HepG2 (cell line): Measurements from ENCODE around the gene ISCU. TPM values are rescaled to one million over a fixed set of nuclear protein-coding genes. Genes with fewer than 3 reads are reported as not detected.
A peak's percentile ranks its signal among the peaks of the same experiment; 100 is the strongest.

ENCODE experiments used
- ARHGAP35 ChIP-seq: sonication (generic); formaldehyde crosslinking; IDR thresholded peaks from 2 replicates; pipeline ENCODE4 v1.9.0; 2022; ENCODE audit warnings: mild to moderate bottlenecking, inconsistent platforms, moderate library complexity, missing genetic modification reagents, borderline replicate concordance
- ELF3 ChIP-seq: IDR thresholded peaks from 2 replicates; pipeline ENCODE4 v1.6.1; 2016; ENCODE audit warnings: missing genetic modification reagents, missing compliant biosample characterization
- FOXC1 ChIP-seq: sonication (generic); formaldehyde crosslinking; IDR thresholded peaks from 2 replicates; pipeline ENCODE4 v1.8.0; 2022; ENCODE audit warnings: mild to moderate bottlenecking, missing genetic modification reagents, borderline replicate concordance
- HOXA5 ChIP-seq: sonication (generic); formaldehyde crosslinking; IDR thresholded peaks from 2 replicates; pipeline ENCODE4 v1.4.0; 2020; ENCODE audit warnings: missing genetic modification reagents
- KMT2B ChIP-seq: IDR thresholded peaks from 2 replicates; pipeline ENCODE4 v1.6.1; 2016; ENCODE audit warnings: missing genetic modification reagents, missing compliant biosample characterization
- RBFOX2 ChIP-seq: fragments of 200-400 bp; formaldehyde crosslinking; IDR thresholded peaks from 2 replicates; pipeline ENCODE4 v1.6.1; 2017; ENCODE audit warnings: low read depth, mild to moderate bottlenecking, low read length
- REPIN1 ChIP-seq: sonication (generic); formaldehyde crosslinking; IDR thresholded peaks from 2 replicates; pipeline ENCODE4 v1.8.0; 2022; ENCODE audit warnings: missing genetic modification reagents, low read depth, mild to moderate bottlenecking, borderline replicate concordance
- SIN3B ChIP-seq: fragments of 150-350 bp; IDR thresholded peaks from 2 replicates; pipeline ENCODE4 v1.6.1; 2014; ENCODE audit warnings: low read length
- SOX5 ChIP-seq: IDR thresholded peaks from 2 replicates; pipeline ENCODE4 v1.6.1; 2016; ENCODE audit warnings: borderline replicate concordance
- SRSF1 ChIP-seq: fragments of 200-400 bp; formaldehyde crosslinking; optimal IDR thresholded peaks from 2 replicates; pipeline ENCODE3; 2017; ENCODE audit warnings: mild to moderate bottlenecking, low read depth, low read length, moderate library complexity
- TP53 ChIP-seq: sonication (generic); formaldehyde crosslinking; conservative IDR thresholded peaks from 2 replicates; pipeline ENCODE4 v1.4.0; 2020; ENCODE audit warnings: missing genetic modification reagents
- ZFX ChIP-seq: sonication (generic); formaldehyde crosslinking; IDR thresholded peaks from 2 replicates; pipeline ENCODE4 v1.4.0; 2020; ENCODE audit warnings: mild to moderate bottlenecking, low read depth, missing genetic modification reagents, moderate library complexity
- ZNF34 ChIP-seq: sonication (generic); formaldehyde crosslinking; IDR thresholded peaks from 2 replicates; pipeline ENCODE4 v1.4.0; 2020; ENCODE audit warnings: mild to moderate bottlenecking, missing genetic modification reagents, borderline replicate concordance
- ZNF543 ChIP-seq: sonication (generic); formaldehyde crosslinking; IDR thresholded peaks from 2 replicates; pipeline ENCODE4 v1.4.0; 2020; ENCODE audit warnings: mild to moderate bottlenecking, missing genetic modification reagents
- polyA plus RNA-seq, 8 experiments: library from polyadenylated mRNA; depleted of rRNA in 3 of 8; stranded (reverse) in 7 of 8; unstranded in 1 of 8; fragments of >200 nt; fragmentation: Illumina TruSeq in 4 of 8; extraction: Trizol in 4 of 8; gene quantifications; 2 replicates each; pipeline versions ENCODE4 v1.2.1 to v1.2.3, GENCODE V29; 2011 to 2016; ENCODE audit warnings: low read depth in 4 of 8, missing spikeins in 1 of 8, mixed read lengths in 1 of 8; ENCODE audit not compliant: insufficient read depth in 1 of 8
- total RNA-seq, 5 experiments: library from RNA; depleted of rRNA; stranded (reverse); fragments of >200 nt; fragmentation: Illumina TruSeq; extraction: Trizol; gene quantifications; 2 replicates each; pipeline ENCODE4 v1.2.3, GENCODE V29; 2016; ENCODE audit warnings: low read depth in 1 of 5
- TF ChIP-seq, protein P1 (sequence below): sonication (generic); formaldehyde crosslinking; IDR thresholded peaks from 2 replicates; pipeline ENCODE4 v1.9.0; 2021; ENCODE audit warnings: missing genetic modification reagents, borderline replicate concordance
- TF ChIP-seq, protein P2 (sequence below): sonication (generic); formaldehyde crosslinking; conservative IDR thresholded peaks from 2 replicates; pipeline ENCODE4 v1.4.0; 2020; ENCODE audit warnings: missing genetic modification reagents
- TF ChIP-seq, protein P3 (sequence below): sonication (generic); formaldehyde crosslinking; IDR thresholded peaks from 2 replicates; pipeline ENCODE4 v1.4.0; 2020; ENCODE audit warnings: missing genetic modification reagents
- TF ChIP-seq, protein P4 (sequence below): sonication (generic); formaldehyde crosslinking; IDR thresholded peaks from 2 replicates; pipeline ENCODE4 v1.8.1; 2023; ENCODE audit warnings: mild to moderate bottlenecking, moderate library complexity, missing genetic modification reagents
- TF ChIP-seq, protein P5 (sequence below): IDR thresholded peaks from 2 replicates; pipeline ENCODE4 v1.6.1; 2016; ENCODE audit warnings: low read depth, borderline replicate concordance
- TF ChIP-seq, protein P6 (sequence below): sonication (generic); formaldehyde crosslinking; IDR thresholded peaks from 2 replicates; pipeline ENCODE4 v1.5.1; 2020; ENCODE audit warnings: missing genetic modification reagents, mild to moderate bottlenecking, borderline replicate concordance

Gene ISCU
- total and polyA plus RNA-seq, 2 of the 13 experiments (the other 11 are each of a cell fraction or from before 2014, with no cell fraction given): 94.4 to 107 TPM

DNA sequence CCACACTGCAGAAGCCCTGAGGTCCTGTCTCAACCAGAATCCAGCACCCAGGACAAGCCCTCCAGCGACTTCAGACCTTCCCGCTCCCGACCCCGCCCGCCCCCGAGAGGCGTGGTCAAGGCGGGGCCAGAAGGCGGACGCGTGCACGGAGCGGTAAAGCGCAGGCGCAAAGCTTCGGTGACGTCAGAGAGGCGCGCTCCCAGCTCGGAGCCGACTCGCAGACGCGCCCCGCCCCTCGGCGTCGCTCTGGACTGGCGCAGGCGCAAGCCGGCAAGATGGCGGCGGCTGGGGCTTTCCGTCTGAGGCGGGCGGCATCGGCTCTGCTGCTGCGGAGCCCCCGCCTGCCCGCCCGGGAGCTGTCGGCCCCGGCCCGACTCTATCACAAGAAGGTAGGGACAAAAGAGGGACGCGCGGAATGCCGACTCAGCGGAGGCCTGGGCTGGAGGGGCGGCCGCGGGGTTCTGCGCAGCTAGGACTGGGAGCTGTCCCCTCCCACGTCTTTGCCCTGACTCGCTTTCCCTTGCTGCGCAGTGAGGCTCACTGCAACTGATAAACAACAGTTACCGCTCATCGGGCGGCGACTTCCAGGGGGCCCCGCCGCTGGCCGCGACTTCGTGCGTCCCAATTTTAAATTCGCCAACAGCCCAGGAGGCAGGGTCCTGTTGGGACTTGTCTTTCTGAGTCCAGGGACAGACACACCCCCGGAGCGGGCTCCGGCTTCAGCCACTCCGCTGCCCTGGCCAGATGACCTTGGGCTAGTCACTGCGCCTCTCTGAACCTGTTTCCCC is at the start of gene ISCU (continued):
- TF ChIP-seq ELF3 (peak; percentile 10; the same call in 1 of the 2 replicates), SOX5 (CRISPR knock-in tag) (no peak), SIN3B (peak; percentile 68; the same call in 1 of the 2 replicates), KMT2B (CRISPR knock-in tag) (no peak), ZNF543 (no peak), HOXA5 (CRISPR knock-in tag) (peak; percentile 70), RBFOX2 (peak; percentile 88), FOXC1 (peak; percentile 96; the same call in 1 of the 2 replicates), TP53 (no peak), ZFX (CRISPR knock-in tag) (peak; percentile 74), SRSF1 (no peak), ZNF34 (no peak), REPIN1 (peak; percentile 57; the same call in 1 of the 2 replicates), ARHGAP35 (CRISPR knock-in tag) (no peak)
- TF ChIP-seq, protein P1, sequence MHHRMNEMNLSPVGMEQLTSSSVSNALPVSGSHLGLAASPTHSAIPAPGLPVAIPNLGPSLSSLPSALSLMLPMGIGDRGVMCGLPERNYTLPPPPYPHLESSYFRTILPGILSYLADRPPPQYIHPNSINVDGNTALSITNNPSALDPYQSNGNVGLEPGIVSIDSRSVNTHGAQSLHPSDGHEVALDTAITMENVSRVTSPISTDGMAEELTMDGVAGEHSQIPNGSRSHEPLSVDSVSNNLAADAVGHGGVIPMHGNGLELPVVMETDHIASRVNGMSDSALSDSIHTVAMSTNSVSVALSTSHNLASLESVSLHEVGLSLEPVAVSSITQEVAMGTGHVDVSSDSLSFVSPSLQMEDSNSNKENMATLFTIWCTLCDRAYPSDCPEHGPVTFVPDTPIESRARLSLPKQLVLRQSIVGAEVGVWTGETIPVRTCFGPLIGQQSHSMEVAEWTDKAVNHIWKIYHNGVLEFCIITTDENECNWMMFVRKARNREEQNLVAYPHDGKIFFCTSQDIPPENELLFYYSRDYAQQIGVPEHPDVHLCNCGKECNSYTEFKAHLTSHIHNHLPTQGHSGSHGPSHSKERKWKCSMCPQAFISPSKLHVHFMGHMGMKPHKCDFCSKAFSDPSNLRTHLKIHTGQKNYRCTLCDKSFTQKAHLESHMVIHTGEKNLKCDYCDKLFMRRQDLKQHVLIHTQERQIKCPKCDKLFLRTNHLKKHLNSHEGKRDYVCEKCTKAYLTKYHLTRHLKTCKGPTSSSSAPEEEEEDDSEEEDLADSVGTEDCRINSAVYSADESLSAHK (CRISPR knock-in tag): no peak
- TF ChIP-seq, protein P2, sequence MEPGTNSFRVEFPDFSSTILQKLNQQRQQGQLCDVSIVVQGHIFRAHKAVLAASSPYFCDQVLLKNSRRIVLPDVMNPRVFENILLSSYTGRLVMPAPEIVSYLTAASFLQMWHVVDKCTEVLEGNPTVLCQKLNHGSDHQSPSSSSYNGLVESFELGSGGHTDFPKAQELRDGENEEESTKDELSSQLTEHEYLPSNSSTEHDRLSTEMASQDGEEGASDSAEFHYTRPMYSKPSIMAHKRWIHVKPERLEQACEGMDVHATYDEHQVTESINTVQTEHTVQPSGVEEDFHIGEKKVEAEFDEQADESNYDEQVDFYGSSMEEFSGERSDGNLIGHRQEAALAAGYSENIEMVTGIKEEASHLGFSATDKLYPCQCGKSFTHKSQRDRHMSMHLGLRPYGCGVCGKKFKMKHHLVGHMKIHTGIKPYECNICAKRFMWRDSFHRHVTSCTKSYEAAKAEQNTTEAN: 0 out of 2 replicates have a peak, but pooled peaks have one; percentile 14
- TF ChIP-seq, protein P3, sequence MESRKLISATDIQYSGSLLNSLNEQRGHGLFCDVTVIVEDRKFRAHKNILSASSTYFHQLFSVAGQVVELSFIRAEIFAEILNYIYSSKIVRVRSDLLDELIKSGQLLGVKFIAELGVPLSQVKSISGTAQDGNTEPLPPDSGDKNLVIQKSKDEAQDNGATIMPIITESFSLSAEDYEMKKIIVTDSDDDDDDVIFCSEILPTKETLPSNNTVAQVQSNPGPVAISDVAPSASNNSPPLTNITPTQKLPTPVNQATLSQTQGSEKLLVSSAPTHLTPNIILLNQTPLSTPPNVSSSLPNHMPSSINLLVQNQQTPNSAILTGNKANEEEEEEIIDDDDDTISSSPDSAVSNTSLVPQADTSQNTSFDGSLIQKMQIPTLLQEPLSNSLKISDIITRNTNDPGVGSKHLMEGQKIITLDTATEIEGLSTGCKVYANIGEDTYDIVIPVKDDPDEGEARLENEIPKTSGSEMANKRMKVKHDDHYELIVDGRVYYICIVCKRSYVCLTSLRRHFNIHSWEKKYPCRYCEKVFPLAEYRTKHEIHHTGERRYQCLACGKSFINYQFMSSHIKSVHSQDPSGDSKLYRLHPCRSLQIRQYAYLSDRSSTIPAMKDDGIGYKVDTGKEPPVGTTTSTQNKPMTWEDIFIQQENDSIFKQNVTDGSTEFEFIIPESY (CRISPR knock-in tag): no peak
- TF ChIP-seq, protein P4, sequence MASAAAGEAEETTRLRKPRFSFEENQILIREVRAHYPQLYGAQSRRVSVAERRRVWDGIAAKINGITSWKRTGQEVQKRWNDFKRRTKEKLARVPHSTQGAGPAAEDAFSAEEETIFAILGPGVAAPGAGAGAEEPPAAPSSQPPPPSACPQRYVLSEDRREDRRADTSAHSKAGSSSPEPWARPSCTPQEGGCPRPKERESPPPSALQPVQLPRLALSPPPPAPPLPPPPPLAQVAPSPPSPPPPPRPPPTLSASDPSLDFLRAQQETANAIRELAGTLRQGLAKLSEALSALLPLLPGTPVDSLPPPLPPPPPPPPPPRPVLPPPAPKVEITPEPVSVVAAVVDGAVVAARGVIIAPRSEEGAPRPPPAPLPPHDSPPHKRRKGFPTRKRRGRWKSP (CRISPR knock-in tag): peak; percentile 79; the same call in 1 of the 2 replicates
- TF ChIP-seq, protein P5, sequence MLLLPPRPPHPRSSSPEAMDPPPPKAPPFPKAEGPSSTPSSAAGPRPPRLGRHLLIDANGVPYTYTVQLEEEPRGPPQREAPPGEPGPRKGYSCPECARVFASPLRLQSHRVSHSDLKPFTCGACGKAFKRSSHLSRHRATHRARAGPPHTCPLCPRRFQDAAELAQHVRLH (CRISPR knock-in tag): no peak; the same call in 1 of the 2 replicates
- TF ChIP-seq, protein P6, sequence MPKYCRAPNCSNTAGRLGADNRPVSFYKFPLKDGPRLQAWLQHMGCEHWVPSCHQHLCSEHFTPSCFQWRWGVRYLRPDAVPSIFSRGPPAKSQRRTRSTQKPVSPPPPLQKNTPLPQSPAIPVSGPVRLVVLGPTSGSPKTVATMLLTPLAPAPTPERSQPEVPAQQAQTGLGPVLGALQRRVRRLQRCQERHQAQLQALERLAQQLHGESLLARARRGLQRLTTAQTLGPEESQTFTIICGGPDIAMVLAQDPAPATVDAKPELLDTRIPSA (CRISPR knock-in tag): no peak
